ENCODE results near the gene SPO11. TPM values are rescaled to one million over a fixed set of nuclear protein-coding genes. Genes with fewer than 3 reads are reported as not detected.

SPO11 gene
- total and polyA plus RNA-seq, 9 of the 15 experiments (the other 6 are each of a cell fraction or from before 2014, with no cell fraction given): not detected

DNA sequence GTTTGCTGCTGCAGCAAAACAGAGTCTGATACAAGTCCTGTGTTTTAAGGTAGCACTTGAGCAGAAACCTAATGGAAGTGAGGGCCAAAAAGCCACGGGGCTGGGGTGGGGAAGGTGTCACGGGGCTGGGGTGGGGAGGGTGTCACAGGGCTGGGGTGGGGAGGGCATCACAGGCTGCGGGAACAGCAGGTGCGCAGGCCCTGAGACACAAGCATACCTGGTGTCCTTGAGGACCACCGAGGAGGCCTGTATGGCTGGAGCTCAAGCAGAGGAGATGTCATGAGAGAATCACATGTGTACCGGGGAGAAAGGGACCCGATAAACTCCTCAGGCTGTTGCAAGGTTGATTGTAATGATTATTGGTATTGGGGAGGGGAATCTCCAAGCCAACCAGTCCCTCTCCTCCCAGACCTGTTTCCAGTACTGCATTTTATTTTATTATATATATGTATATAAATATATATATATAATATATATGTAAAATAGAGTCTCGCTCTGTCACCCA is 13.6 kb upstream of the SPO11 start (continued):
- no peak for TF ChIP-seq HOXB6 (CRISPR knock-in tag; IDR thresholded peaks at IDR 0.05; ENCODE audit: borderline replicate concordance)
- TF ChIP-seq, protein P1, sequence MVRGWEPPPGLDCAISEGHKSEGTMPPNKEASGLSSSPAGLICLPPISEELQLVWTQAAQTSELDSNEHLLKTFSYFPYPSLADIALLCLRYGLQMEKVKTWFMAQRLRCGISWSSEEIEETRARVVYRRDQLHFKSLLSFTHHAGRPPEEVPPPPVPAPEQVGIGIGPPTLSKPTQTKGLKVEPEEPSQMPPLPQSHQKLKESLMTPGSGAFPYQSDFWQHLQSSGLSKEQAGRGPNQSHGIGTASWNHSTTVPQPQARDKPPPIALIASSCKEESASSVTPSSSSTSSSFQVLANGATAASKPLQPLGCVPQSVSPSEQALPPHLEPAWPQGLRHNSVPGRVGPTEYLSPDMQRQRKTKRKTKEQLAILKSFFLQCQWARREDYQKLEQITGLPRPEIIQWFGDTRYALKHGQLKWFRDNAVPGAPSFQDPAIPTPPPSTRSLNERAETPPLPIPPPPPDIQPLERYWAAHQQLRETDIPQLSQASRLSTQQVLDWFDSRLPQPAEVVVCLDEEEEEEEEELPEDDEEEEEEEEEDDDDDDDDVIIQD (CRISPR knock-in tag; IDR thresholded peaks at IDR 0.05): no peak
- TF ChIP-seq SRSF9 (IDR thresholded peaks at IDR 0.05; ENCODE audit: borderline replicate concordance, low read depth, low read length): no peak
- no peak for TF ChIP-seq ZNF76 (CRISPR knock-in tag; IDR thresholded peaks at IDR 0.05; ENCODE audit: borderline replicate concordance)
- TF ChIP-seq, protein P2, sequence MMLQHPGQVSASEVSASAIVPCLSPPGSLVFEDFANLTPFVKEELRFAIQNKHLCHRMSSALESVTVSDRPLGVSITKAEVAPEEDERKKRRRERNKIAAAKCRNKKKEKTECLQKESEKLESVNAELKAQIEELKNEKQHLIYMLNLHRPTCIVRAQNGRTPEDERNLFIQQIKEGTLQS (IDR thresholded peaks at IDR 0.05): no peak
- TF ChIP-seq, protein P2 (CRISPR knock-in tag; conservative IDR thresholded peaks at IDR 0.05): no peak
- TF ChIP-seq, protein P3, sequence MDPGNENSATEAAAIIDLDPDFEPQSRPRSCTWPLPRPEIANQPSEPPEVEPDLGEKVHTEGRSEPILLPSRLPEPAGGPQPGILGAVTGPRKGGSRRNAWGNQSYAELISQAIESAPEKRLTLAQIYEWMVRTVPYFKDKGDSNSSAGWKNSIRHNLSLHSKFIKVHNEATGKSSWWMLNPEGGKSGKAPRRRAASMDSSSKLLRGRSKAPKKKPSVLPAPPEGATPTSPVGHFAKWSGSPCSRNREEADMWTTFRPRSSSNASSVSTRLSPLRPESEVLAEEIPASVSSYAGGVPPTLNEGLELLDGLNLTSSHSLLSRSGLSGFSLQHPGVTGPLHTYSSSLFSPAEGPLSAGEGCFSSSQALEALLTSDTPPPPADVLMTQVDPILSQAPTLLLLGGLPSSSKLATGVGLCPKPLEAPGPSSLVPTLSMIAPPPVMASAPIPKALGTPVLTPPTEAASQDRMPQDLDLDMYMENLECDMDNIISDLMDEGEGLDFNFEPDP (CRISPR knock-in tag; IDR thresholded peaks at IDR 0.05): no peak
- no peak for TF ChIP-seq PHF21A (IDR thresholded peaks at IDR 0.05; ENCODE audit: borderline replicate concordance, low read depth)
- TF ChIP-seq EZH2 (IDR thresholded peaks at IDR 0.05; ENCODE audit: borderline replicate concordance, low read depth, low read length): no peak
- no peak for TF ChIP-seq XRCC4 (IDR thresholded peaks at IDR 0.05; ENCODE audit: extremely low read depth, insufficient read depth, insufficient read length)
- TF ChIP-seq ZBTB1 (CRISPR knock-in tag; IDR thresholded peaks at IDR 0.05; ENCODE audit: borderline replicate concordance, low read depth): no peak
